NCI-H1105 treated with DMSO at 0.1 percent for 48 hours (cell line): Measurements from ENCODE around the gene KIAA0408.
"Not testable (repeated sequence)": the region's sequence is repeated elsewhere in the genome, so short reads cannot be mapped to it uniquely, and the experiment has no call there.

Experiments
- DNase-seq: peaks from one replicate; lab custom pipeline; 2025; lab: John Stamatoyannopoulos, UW

The KIAA0408 gene

GRCh38 chr6:127463056-127463455, 3.9 kb upstream of the KIAA0408 start:
- no peak for DNase-seq

GRCh38 chr6:127462376-127462775, 3.2 kb upstream of the KIAA0408 start:
- no peak for DNase-seq

DNA sequence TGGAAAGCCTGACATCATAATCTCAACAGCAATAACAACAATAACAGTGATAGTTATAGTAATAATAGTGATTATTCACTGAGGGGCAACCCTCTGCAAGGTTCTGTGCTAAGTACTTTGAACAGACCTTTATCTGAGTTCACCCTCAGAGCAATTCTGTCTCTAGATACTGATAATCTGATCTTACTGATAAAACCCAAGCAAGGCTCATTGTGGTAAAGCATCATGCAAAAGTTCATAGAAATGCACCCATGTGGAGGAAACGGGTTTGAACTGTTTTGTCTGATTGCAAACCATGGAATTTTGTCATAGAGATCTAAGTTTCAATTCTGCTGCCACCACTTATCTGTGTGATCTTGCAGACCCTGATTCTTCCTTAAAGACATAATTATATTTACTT, 1.3 kb upstream of the KIAA0408 start:
- no peak for DNase-seq

- no peak for DNase-seq
These were observed 372 bp downstream of the KIAA0408 start for GRCh38 chr6:127458817-127459216.

DNA sequence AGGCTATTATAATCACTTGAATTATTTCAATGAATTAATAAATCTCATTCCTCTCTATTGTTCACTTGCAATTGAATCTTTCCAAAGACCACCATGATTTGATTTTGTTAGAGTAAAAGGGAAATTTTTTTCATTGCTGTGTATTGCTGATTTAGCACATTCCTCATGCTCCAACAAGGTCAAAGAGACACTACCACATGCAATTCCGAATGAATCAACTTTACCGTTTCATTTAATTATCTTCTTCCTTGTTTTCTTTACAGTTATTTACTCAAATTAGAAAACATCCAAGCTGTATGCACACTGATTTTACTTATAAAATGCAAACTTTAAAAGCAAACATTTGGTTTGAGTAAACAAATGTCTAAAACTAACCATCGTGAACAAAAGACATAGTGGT, 967 bp downstream of the KIAA0408 start:
- no peak for DNase-seq

DNA sequence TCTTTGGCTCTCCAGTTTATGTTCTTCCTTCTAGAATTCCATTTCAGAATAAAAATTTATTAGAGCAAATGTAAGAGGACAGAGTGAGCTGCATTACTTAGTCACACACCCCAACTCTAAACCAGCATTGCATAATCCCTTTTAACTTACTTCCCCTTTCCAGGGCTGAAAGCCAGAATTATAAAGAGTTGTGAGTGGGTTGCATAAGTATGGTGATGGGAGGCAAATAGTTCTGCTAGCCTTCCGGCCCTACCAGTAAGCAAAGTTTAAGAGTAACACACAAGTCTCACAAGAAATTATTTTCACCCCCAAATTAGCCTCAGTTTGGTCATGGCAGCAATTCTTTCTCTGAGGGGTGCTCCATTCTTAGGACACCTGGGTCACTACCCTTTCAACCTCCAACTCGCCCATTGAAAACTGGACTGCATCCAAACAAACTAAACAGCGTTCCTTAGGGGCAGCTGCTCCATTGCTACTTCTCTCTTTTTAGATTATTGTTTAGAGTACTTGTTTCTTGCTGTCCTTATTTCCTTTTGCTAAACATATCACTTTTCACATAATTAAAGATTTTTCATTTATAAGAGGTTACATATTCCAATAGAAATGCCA, 1.6 kb downstream of the KIAA0408 start:
- DNase-seq = no peak

DNA sequence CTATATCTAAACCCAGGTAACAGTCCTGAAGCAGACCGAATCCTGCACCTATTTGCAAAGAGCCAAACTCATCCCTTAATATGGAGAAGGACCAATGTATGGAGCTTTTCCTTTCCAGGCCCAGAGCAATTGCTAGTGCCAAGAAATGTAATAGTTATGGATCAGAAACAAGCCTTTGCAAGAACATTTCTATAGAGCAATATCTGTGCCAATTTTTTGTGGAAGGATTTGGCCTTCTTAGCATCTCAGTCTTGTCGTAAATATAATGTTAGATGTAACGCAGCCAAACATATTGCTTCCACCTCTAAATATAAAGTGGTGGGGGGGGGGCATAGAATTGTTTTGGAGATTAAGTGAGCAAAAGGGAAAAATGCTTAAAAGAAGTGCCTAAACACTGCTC, 2.7 kb downstream of the KIAA0408 start:
- DNase-seq = no peak

GRCh38 chr6:127453845-127454619, 5.2 kb downstream of the KIAA0408 start:
- no peak for DNase-seq

DNA sequence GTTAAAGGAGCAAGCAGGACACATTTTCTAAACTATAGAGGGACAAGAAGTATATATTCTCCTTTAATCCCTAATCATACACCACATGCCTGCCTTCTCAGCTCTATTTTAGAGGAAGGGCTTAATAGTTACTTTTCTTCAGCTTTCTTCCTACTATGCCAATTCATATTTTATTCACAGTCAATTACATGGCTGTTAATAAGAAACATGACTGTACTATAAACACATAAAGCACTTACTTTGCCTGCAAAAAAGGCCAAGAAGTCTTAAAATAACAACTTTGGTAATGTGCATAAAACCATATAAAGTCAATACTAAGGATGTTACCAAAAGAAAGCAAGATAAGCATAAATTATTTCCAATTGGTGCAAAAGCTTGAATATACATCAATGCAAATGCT, 6.4 kb downstream of the KIAA0408 start:
- no peak for DNase-seq

GRCh38 chr6:127451388-127451787, 7.8 kb downstream of the KIAA0408 start:
- DNase-seq = no peak

DNA sequence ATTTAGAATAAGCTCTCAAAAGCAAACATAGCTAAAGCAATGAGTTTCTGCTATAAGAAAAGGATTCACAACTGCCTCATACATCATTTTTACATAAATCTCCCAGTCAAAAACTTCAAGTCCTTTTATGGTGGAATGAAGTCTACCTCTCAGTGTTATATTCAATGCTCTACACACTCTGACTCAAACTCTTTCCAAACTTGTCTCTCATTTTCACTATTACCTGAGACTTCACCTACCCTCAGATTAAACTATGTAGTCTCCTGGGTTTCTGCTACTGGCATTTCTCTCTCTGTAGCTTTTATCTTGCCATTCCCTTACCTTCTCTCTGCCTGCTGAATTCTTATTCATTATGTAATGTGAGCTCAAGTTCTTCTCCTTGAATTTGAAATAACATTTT, 11.4 kb downstream of the KIAA0408 start:
- DNase-seq = no peak

GRCh38 chr6:127446356-127446755, 12.8 kb downstream of the KIAA0408 start:
- no peak for DNase-seq

DNA sequence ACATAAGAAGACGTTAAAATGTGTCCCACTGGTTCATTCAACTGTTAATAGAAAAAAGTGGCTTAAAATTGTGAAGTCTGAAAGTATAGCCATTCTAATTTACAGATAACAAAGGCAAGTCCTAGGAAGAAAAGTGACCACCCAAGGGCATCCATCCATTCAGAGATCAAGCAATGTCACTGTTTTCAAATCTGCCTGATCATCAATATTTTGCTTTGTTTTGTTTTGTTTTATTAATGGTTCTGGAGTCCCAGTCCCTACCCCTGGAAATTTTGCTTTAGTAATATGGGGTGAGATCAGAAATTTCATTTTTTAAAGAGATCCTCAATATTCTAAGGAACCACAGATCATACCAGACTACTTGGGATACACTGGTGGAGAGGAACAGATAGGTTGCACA, 17.3 kb downstream of the KIAA0408 start:
- DNase-seq = no peak

GRCh38 chr6:127439718-127440117, 19.5 kb downstream of the KIAA0408 start:
- no peak for DNase-seq

DNA sequence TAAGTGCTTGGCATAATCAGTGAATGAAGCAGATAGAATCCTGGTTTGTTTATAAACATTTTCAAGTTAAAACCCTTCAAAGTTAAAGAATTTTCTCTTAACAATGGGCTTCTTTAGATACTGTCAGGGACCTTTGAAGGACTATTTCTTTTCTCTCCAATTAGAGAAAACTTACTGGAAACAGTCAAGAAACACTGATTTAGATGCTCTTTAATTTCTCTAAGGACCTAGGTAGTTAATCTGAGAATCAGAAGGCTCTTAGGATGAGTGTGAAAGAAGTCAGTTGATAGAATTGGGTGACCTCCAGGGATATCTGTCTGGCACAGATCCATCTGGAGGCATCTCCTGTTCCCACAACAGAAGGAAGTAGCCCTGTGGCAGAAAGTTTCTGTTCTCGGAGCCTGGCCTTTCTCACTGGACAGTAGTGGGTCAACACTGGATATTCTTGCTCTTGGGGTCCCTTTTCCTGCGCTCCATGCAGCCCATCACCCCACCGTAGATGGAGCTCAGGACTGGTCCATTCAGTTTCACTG, 22.5 kb downstream of the KIAA0408 start:
- no peak for DNase-seq

DNA sequence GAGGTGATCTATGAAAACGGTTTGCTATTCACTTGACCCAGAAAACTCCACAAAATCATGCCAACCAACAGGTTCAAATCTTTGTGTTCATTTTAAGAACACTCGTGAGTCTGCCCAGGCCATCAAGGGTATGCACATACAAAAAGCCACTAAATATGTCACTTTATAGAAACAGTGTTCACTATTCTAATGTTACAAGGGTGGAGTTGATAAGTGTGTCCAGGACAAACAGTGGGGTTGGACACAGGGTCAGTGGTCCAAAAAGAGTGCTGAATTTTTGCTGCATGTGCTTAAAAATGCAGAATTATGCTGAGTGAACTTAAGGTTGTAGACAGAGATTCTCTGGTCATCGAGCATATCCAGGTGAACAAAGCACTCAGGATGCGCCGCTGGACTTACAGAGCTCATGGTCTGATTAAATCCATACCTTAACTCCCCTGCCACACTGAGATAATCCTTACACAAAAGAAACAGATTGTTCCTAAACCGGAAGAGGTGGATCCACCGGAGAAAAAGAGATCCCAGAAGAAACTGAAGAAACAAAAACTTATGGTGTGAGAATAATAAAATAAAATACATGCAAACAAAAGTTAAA, 23.5 kb downstream of the KIAA0408 start:
- DNase-seq = no peak

- DNase-seq = no peak
These were observed 24.5 kb downstream of the KIAA0408 start for GRCh38 chr6:127434651-127435050.

- not testable (repeated sequence) for DNase-seq
These were observed 30.6 kb downstream of the KIAA0408 start for GRCh38 chr6:127428562-127428961.

- no peak for DNase-seq
These were observed 35.3 kb downstream of the KIAA0408 start for GRCh38 chr6:127423921-127424320.

DNA sequence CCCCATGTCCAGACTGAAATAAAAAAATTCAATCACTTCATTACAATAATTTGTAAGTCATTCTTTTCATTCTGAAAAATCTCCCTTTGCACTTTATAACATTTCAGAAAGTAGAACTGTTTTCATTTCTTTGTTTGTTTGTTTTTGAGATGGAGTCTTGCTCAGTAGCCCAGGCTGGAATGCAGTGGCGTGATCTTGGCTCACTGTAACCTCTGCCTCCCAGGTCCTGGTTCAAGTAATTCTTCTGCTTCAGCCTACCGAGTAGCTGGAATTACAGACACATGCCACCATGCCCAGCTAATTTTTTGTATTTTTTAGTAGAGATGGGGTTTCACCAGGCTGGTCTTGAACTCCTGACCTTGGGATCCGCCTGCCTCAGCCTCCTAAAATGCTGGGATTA, 38.0 kb downstream of the KIAA0408 start:
- not testable (repeated sequence) for DNase-seq

GRCh38 chr6:127420556-127420955, 38.6 kb downstream of the KIAA0408 start:
- DNase-seq = peak; percentile 65

DNA sequence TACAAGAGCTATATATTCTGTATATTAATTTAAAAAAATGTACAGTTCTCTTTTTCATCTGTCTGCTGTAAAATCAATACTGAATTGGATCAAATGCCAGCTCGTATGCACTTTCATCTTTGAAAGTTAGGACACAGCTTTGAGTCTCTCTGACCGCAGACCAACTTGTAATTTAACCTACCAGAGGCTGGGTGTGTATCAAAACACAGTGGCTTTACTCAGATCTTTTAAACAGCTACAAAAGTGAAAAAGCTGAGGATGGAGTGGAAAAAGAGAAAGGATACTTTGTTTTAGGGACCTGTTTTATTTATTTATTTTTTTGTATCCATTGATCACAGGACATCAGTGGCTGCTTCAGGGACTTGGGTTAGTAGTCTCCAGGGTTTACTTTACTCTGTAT, 44.1 kb downstream of the KIAA0408 start:
- no peak for DNase-seq

GRCh38 chr6:127413123-127413522, 46.1 kb downstream of the KIAA0408 start:
- DNase-seq = not testable (repeated sequence)
